ENCODE data around the gene FZD10. TPM values are rescaled to one million over a fixed set of nuclear protein-coding genes. Genes with fewer than 3 reads are reported as not detected.

FZD10 gene
- total and polyA plus RNA-seq, 2 of the 8 experiments (the other 6 are each of a cell fraction or from before 2014, with no cell fraction given): 0.11 to 0.60 TPM

DNA sequence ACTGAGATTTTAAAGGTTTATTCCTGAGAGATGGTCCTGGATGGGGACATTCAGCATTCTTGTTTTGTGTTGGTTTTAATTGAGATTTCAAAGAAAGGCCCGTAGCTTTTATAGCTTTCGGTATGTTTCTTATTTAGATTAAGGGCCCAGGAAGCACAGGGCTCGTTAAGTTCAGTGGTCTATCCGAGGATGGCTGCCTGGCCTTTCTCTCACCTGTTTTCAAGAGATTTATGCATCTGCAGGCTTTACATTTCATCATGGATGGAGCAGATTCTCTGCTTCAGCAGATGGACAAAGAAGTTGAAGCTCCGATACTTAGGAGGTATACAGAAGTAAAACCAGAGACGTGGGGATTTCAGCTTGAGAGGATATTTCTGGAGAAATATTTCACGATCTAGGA, 16.0 kb downstream of the FZD10 start (continued):
- TF ChIP-seq, protein P1, sequence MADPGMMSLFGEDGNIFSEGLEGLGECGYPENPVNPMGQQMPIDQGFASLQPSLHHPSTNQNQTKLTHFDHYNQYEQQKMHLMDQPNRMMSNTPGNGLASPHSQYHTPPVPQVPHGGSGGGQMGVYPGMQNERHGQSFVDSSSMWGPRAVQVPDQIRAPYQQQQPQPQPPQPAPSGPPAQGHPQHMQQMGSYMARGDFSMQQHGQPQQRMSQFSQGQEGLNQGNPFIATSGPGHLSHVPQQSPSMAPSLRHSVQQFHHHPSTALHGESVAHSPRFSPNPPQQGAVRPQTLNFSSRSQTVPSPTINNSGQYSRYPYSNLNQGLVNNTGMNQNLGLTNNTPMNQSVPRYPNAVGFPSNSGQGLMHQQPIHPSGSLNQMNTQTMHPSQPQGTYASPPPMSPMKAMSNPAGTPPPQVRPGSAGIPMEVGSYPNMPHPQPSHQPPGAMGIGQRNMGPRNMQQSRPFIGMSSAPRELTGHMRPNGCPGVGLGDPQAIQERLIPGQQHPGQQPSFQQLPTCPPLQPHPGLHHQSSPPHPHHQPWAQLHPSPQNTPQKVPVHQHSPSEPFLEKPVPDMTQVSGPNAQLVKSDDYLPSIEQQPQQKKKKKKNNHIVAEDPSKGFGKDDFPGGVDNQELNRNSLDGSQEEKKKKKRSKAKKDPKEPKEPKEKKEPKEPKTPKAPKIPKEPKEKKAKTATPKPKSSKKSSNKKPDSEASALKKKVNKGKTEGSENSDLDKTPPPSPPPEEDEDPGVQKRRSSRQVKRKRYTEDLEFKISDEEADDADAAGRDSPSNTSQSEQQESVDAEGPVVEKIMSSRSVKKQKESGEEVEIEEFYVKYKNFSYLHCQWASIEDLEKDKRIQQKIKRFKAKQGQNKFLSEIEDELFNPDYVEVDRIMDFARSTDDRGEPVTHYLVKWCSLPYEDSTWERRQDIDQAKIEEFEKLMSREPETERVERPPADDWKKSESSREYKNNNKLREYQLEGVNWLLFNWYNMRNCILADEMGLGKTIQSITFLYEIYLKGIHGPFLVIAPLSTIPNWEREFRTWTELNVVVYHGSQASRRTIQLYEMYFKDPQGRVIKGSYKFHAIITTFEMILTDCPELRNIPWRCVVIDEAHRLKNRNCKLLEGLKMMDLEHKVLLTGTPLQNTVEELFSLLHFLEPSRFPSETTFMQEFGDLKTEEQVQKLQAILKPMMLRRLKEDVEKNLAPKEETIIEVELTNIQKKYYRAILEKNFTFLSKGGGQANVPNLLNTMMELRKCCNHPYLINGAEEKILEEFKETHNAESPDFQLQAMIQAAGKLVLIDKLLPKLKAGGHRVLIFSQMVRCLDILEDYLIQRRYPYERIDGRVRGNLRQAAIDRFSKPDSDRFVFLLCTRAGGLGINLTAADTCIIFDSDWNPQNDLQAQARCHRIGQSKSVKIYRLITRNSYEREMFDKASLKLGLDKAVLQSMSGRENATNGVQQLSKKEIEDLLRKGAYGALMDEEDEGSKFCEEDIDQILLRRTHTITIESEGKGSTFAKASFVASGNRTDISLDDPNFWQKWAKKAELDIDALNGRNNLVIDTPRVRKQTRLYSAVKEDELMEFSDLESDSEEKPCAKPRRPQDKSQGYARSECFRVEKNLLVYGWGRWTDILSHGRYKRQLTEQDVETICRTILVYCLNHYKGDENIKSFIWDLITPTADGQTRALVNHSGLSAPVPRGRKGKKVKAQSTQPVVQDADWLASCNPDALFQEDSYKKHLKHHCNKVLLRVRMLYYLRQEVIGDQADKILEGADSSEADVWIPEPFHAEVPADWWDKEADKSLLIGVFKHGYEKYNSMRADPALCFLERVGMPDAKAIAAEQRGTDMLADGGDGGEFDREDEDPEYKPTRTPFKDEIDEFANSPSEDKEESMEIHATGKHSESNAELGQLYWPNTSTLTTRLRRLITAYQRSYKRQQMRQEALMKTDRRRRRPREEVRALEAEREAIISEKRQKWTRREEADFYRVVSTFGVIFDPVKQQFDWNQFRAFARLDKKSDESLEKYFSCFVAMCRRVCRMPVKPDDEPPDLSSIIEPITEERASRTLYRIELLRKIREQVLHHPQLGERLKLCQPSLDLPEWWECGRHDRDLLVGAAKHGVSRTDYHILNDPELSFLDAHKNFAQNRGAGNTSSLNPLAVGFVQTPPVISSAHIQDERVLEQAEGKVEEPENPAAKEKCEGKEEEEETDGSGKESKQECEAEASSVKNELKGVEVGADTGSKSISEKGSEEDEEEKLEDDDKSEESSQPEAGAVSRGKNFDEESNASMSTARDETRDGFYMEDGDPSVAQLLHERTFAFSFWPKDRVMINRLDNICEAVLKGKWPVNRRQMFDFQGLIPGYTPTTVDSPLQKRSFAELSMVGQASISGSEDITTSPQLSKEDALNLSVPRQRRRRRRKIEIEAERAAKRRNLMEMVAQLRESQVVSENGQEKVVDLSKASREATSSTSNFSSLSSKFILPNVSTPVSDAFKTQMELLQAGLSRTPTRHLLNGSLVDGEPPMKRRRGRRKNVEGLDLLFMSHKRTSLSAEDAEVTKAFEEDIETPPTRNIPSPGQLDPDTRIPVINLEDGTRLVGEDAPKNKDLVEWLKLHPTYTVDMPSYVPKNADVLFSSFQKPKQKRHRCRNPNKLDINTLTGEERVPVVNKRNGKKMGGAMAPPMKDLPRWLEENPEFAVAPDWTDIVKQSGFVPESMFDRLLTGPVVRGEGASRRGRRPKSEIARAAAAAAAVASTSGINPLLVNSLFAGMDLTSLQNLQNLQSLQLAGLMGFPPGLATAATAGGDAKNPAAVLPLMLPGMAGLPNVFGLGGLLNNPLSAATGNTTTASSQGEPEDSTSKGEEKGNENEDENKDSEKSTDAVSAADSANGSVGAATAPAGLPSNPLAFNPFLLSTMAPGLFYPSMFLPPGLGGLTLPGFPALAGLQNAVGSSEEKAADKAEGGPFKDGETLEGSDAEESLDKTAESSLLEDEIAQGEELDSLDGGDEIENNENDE (IDR thresholded peaks at IDR 0.05; ENCODE audit: insufficient replicate concordance, low read length): no peak
- TF ChIP-seq YY1 (IDR thresholded peaks at IDR 0.05; ENCODE audit: low read depth, low read length) (no peak), JUN (IDR thresholded peaks at IDR 0.05; ENCODE audit: low read depth, low read length) (no peak), GABPA (IDR thresholded peaks at IDR 0.05; ENCODE audit: borderline replicate concordance, insufficient read depth, low read length) (no peak), SAP30 (IDR thresholded peaks at IDR 0.05; ENCODE audit: insufficient read depth, insufficient replicate concordance, low read length) (no peak), CEBPB (IDR thresholded peaks at IDR 0.05; ENCODE audit: low read depth, low read length) (no peak), KDM1A (IDR thresholded peaks at IDR 0.05; ENCODE audit: borderline replicate concordance, low read length) (no peak), CREB1 (IDR thresholded peaks at IDR 0.05) (no peak), SIRT6 (IDR thresholded peaks at IDR 0.05; ENCODE audit: low read length) (no peak), EZH2 (IDR thresholded peaks at IDR 0.05; ENCODE audit: low read depth, low read length, severe bottlenecking) (no peak), SP1 (IDR thresholded peaks at IDR 0.05; ENCODE audit: low read depth, low read length) (no peak), BACH1 (IDR thresholded peaks at IDR 0.05; ENCODE audit: low read length) (no peak)
- TF ChIP-seq, protein P2, sequence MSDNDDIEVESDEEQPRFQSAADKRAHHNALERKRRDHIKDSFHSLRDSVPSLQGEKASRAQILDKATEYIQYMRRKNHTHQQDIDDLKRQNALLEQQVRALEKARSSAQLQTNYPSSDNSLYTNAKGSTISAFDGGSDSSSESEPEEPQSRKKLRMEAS (IDR thresholded peaks at IDR 0.05): no peak
